Posterior vena cava (tissue), 2 donors: Measurements from ENCODE around the gene B3GNT2. TPM values are rescaled to one million over a fixed set of nuclear protein-coding genes. Genes with fewer than 3 reads are reported as not detected.

Experiments
- DNase-seq: peaks from one replicate; pipeline ENCODE4 v3.0.0-alpha.2; 2020; ENCODE audit warnings: low spot score
- intact Hi-C, 2 donors: fragments of 100-400 bp; cut with DNase I; formaldehyde crosslinking; loops; one replicate each; pipeline versions ENCODE4 v1.14.1 to v1.14.2; 2022 to 2023
- total RNA-seq, 2 donors: library from RNA; stranded (reverse); fragmentation: NEBNext Ultra II Directional; extraction: Animal tissue kit (Norgen Biotek cat#: 25700); gene quantifications; one replicate each; pipeline ENCODE4 v1.2.1, GENCODE V29; 2021
- donor health status: DM: yes; HTN: yes; CAD: no.
- donor health status: DM: yes; HTN: yes; CAD: no.

The B3GNT2 gene
- total RNA-seq, 2 donors from 2014 or later = 12.5 to 16.2 TPM

- no peak for DNase-seq
- intact Hi-C loops = no loop called here
Observed at GRCh38 chr2:62201307-62201706, 5.4 kb downstream of the B3GNT2 start.

- DNase-seq = no peak
- intact Hi-C loops = no loop called here
Observed at GRCh38 chr2:62202019-62202722, 6.3 kb downstream of the B3GNT2 start.

DNA sequence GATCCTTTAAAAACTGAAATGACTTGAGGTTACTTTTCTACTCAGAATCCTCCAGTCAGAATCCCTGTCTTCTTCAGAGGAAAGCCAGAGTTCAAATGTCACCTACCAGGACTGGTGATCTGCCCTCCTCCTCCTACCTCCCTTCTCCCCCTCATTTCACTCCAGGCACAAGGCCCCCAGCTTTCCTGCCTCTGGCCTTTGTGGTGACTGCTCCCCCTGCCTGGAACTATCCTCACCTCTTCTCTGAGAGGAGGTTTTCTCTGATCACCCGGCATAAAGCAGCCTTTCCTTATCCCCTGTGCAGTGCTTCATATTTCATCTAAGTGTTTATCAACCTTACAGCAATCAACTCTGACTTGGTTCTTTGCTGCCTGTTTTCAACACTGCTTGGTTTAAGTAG lies 6.8 kb downstream of the B3GNT2 start:
- DNase-seq = no peak
- intact Hi-C loops = no loop called here

DNA sequence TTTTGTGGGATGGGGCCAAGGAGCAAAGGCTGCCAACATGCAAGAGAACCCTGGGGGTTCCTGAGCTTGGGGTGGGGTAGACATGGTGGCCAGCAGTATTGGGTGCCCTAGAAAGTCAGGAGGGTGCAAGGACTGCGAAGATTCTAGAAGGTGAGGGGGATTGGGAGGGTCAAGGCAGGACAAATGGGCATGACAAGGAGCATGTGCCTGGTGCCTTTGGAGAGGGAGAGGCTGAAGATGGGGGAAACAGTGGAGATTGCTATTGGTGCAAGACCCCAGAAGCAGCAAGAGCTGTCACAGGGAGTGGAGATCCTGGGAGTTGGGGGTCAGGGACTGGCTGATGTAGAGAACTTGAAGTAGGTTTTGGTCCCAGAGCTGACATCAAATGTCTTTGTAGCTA lies 7.5 kb downstream of the B3GNT2 start:
- no peak for DNase-seq
- intact Hi-C loops = no loop called here

DNA sequence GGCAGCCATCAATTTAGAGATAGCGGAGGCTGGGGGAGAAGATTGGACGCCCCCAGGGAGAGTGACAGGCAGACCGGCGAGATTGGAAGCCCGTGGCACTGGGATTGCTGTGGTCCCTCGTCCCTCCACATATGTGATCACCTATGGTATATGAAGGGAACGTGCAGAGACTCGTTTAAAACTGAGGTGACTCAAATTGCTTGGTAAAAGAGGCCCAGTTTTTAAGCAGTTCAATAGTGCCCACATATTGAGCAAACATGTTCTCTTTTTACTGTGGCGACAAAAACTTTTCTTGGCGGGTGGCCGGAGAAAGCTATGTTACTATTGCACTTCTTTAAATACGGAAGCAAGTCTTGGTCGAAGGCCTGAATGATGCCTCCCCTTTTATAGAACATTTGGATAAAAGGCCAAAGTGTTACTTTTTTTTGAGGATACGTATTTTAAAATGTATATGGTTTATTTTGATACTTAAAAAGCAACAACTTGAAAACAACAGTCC lies 9.1 kb downstream of the B3GNT2 start:
- no peak for DNase-seq
- intact Hi-C loops = no loop called here

DNA sequence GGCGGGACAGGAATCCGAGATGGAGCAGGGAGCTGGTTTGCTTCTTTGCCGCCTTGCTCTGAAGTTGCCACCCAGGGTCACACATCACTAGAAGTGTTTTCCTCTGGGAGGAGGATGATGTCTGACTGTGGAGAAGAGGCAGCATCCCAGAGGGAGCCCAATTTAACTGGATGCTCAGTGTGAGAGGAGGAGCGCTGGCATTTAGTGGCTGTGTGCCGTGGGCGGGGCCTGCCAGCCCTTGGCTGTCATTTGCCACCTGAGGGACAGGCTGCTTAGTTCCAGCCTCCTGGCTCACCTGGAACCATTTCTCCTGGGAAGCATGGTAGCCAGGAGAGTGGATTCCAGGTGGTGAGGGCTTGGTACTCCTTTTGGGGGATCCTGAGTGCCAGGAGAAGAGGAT lies 9.6 kb downstream of the B3GNT2 start:
- DNase-seq = no peak
- intact Hi-C loops = no loop called here

DNA sequence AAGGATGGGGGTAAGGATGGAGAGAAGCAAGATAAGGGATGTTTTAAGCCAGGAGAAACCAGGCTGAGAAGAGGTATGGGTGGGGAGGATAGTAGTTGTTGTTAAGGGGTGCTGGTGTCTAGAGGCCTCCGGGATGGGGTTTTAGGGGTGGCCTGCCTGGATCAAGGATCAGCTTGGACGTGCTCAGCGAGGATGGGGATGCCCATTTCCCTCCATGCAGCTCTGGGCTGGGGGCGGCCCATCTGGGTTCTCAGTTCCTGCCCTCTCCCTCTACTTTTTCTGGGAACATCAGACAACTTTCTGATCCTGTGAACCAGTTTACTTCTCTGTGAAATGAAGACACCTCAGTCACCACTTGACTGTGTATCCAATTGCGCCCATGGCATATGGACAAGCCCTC lies 10.1 kb downstream of the B3GNT2 start:
- intact Hi-C loops = no loop called here
- no peak for DNase-seq

GRCh38 chr2:62207491-62207890 lies 11.6 kb downstream of the B3GNT2 start:
- intact Hi-C loops = no loop called here

GRCh38 chr2:62208074-62208757 lies 12.3 kb downstream of the B3GNT2 start:
- DNase-seq = no peak
- intact Hi-C loops = no loop called here

More at GRCh38 chr2:62207491-62207890, 11.6 kb downstream of the B3GNT2 start:
- DNase-seq = no peak

- no peak for DNase-seq
- intact Hi-C loops = no loop called here
Observed at GRCh38 chr2:62208758-62209114, 12.8 kb downstream of the B3GNT2 start.

- DNase-seq = no peak
- intact Hi-C loops = no loop called here
Observed at GRCh38 chr2:62209427-62209991, 13.6 kb downstream of the B3GNT2 start.

GRCh38 chr2:62215306-62216064 lies 19.6 kb downstream of the B3GNT2 start:
- DNase-seq = no peak
- intact Hi-C loops = no loop called here

DNA sequence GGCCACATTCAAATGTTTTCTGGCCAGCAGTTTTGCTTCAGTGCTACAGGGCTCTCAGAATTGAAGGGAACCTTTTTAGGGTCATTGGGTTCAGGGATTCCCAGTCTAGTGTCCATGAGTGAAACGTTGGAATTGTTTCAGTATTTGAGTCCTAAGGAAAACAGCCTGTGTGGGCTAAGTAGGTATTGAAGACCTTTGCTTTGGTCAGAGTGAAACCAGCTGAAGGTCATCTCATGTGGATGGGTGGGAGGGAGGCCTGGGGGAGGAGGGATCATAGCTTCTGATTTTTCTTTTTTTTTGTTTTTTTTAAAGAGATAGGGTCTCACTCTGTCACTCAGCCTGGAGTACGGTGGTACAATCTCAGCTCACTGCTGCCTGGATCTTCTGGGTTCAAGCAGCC lies 20.2 kb downstream of the B3GNT2 start:
- DNase-seq = no peak
- intact Hi-C loops = no loop called here

DNA sequence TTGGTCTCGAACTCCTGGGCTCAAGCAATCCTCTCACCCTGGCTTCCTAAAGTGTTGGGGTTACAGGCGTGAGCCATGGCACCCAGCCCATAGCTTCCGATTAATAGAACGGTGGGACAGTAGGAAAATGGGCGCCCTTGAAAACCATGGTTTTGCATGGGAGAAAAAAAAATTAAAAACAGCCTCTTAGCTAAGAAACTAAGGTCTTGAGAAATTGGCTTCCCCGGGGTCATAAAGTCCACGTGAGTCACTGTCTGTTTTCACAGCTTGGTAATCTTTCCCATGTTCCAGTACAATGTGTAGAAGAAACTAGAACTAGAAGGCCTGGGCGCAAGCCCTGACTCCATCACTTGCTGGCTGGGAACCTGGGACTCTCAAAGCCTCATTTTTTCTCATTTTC lies 20.7 kb downstream of the B3GNT2 start:
- DNase-seq = no peak
- intact Hi-C loops = no loop called here

DNA sequence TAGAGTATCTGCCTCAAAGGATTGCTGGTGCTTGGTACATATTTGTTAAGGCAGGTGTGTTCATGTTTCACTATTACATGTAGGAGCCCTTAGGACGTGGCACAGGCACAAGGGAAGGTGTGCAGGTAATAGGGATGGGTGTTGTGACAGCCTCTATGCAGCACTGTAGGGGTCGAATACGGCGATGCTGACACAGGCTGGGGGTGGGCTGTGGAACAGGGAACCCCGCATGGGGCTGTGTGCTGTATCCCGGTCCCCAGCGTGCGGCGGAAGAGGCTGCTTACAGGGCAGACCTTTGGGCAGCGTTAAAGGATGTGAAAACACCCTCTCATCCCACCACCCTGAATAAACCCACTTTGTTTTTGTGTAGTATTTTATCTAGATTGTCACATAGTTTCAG lies 21.5 kb downstream of the B3GNT2 start:
- intact Hi-C loops = no loop called here

GRCh38 chr2:62217970-62218369 lies 22.1 kb downstream of the B3GNT2 start:
- intact Hi-C loops = no loop called here
- no peak for DNase-seq

More for the DNA sequence above, 21.5 kb downstream of the B3GNT2 start:
- DNase-seq = no peak

DNA sequence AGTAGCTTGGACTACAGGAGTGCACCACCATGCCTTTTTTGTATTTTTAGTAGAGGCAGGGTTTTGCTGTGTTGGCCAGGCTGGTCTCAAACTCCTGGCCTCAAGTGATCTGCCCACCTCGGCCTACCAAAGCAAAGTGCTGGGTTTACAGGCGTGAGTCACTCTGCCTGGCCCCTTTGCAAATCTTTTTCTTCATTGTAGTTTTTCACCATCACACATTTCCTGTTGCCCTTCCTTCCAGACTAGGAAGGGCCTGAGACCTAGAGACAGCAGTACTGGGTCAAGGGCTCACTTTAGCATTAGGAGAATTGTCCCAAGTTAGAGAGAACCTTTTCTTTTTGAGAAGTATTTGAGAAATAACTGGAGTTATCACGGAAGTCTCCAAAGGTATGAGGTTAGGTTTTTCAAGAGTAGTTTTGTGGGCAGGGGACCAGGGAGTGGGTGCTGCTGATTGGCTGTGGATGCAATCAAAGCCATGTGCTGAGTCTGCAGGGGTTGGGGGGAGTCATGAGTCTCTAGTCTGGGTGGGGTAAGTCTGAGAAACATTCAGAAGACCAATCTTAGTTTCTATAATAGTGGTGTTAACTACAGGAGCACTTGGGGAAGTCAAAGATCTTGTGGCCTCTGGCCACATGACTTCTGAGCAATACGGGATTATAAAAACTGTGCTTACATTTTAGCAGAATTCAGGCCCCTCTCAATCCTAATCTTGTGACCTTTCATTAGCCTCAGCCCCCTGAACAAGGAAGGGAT lies 23.7 kb downstream of the B3GNT2 start:
- no peak for DNase-seq
- intact Hi-C loops = no loop called here

DNA sequence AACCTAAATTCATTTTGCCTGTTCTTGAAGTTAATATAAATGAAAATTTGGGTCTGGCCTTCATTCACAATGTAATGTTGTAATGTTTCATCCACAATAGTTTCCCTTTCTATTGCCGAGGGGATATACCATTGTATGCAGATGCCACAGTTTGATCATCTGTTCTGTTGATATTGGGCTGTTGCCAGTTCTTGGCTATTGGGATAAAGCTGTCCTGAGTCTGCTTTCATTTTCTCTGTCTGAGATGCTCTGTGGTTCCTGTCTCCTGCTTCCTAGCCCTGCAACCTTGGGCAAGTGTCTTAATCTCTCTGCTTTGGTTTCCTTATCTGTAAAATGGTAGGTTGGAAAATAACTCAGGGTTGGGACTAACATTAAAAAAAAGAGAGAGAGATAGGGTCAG lies 25.2 kb downstream of the B3GNT2 start:
- intact Hi-C loops = no loop called here
- DNase-seq = no peak

- intact Hi-C loops = no loop called here
- DNase-seq = no peak
Observed at GRCh38 chr2:62222171-62222570, 26.3 kb downstream of the B3GNT2 start.
